ENCODE data around the gene RTN4RL1.
"Not testable (repeated sequence)": the region's sequence is repeated elsewhere in the genome, so short reads cannot be mapped to it uniquely, and the experiment has no call there.

RTN4RL1 gene

DNA sequence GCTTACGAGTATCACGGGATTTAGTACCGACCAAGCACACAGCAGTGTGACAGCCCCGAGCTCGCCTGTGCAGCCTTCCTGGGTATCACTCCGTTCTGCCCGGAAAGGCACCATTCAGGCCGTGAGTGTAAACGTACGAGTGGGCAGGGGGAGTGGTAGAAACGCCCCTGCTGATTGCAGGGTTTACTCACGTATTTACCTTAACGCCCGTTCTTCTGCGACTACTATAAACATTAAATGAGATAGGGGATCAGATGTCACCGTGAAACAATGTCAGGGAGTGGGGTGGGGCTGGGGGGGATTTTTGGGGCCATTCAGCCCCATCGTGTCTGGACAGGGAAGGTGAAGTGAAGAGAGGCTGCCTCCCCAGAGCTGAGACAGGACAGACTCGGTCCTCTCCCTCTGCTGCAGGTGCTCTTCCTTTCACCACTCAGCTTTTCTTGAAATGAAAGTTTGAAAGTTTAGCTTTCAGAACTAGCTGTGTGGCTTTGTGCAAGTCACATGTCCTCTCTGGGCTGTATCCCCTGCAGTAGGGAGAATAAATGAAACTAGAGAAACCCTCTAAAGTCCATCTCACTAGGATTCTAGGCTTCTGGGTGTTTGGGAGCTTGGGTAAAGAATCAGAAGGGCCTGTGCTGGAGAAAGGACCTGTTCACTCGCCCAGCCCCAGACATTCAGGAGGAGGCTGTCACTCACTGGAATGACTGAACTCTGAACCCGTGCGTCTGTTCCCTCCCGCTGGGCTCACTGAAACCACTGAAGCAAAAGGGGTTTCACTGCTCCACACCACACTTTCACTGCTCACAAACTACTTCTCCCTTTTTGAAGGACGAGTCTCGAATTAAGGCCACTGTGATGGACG, 128.7 kb downstream of the RTN4RL1 start:
- in situ Hi-C loops (cut with MboI; ENCODE audit: low pct_unique_long_range_greater_than_20kb, low sequenced_read_pairs) = no loop called here
- no peak for DNase-seq

GRCh38 chr17:1895479-1895878, 129.7 kb downstream of the RTN4RL1 start:
- in situ Hi-C loops (cut with MboI; ENCODE audit: low pct_unique_long_range_greater_than_20kb, low sequenced_read_pairs); DNase-seq: not testable (repeated sequence)

- DNase-seq = no peak
- in situ Hi-C loops (cut with MboI; ENCODE audit: low pct_unique_long_range_greater_than_20kb, low sequenced_read_pairs) = no loop called here
These were observed 130.3 kb downstream of the RTN4RL1 start for GRCh38 chr17:1894753-1895339.

DNA sequence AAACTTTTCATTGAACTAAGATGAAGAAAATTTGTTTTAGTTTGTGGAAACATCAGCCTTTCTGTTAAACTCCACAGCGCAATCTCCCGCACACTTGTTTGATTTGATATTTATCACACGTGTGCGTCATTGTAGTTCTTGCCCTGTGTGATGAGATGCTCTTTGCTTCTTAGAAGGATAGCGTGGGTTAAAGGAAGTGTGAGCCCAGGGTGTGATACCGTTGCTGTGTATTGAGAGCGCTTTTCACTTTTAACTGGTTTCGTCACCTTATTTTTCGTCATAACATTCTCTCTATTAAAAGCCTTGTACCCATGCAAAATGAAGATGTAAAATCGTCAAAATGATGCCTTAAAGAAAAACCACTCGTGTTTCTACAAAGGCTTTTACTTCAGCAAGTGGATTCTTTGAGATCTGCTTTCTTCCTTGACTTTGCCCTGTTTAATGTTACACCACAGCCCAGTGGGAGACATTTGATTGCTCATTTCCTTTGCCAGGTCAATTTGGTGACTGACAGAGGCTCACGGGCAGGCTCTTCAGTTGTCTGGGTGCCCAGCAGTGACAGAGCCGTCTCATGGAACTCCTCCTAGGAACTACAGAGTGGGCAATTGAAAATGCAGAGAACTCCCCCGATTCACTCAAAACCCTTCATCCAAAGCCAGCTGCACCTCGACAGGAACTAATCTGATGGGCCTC, 134.2 kb downstream of the RTN4RL1 start:
- in situ Hi-C loops (cut with MboI; ENCODE audit: low pct_unique_long_range_greater_than_20kb, low sequenced_read_pairs) = no loop called here

DNA sequence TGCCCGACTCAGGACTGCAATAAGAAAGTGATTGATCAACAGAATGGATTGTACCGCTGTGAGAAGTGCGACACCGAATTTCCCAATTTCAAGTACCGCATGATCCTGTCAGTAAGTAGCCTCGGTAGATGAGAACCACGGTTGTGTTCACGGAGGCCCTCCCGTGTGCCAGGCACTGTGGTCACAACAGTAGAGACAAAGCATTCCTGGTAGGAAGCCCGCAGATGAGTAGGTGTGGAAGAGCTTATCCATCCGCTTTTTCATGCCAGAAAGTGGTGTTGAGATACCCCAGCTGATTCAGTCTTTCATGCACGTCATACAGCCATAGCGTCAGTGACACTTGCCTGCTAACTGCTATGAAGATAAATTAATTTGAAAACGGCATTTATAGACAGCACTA, 136.4 kb downstream of the RTN4RL1 start:
- DNase-seq = no peak
- in situ Hi-C loops (cut with MboI; ENCODE audit: low pct_unique_long_range_greater_than_20kb, low sequenced_read_pairs) = no loop called here

More for the DNA sequence above, 134.2 kb downstream of the RTN4RL1 start:
- no peak for DNase-seq
